GM23248 (cell line): ENCODE measurements around the gene MGAT5.

Source experiments
- EZH2 ChIP-seq: fragments of 200-600 bp; sonication (generic); IDR thresholded peaks from 2 replicates; pipeline ENCODE4 v1.6.1; 2018; ENCODE audit warnings: antibody characterized with exemption, mild to moderate bottlenecking; ENCODE audit not compliant: insufficient read depth, poor library complexity, severe bottlenecking
- EZH2phosphoT487 ChIP-seq: fragments of 200-600 bp; sonication (generic); IDR thresholded peaks from 2 replicates; pipeline ENCODE4 v1.6.1; 2018; ENCODE audit warnings: antibody characterized with exemption, moderate library complexity, mild to moderate bottlenecking, low read depth; ENCODE audit not compliant: insufficient read depth

GRCh38 chr2:134460583-134460998 is 206.7 kb downstream of the MGAT5 start:
- TF ChIP-seq EZH2 (no peak), EZH2phosphoT487 (no peak)
